ENCODE results near the gene IL17RC.

The IL17RC gene

GRCh38 chr3:9944271-9944670 is 27.4 kb downstream of the IL17RC start:
- H2AFZ ChIP-seq (ENCODE audit: low read length) = no peak overlapping the region
- no peaks in the 10 kb centered on the region for H3F3A ChIP-seq (ENCODE audit: insufficient read depth, low read length)
- H3K9me2 ChIP-seq (ENCODE audit: low read depth, low read length) = no peaks in the 10 kb centered on the region
- no peak overlapping the region for H3K4me2 ChIP-seq (ENCODE audit: low read length)
- no peaks in the 10 kb centered on the region for H3K79me2 ChIP-seq (ENCODE audit: insufficient read depth, low read length)
- H4K20me1 ChIP-seq (ENCODE audit: insufficient read depth, low read length) = no peaks in the 10 kb centered on the region
- H3K4me1 ChIP-seq (ENCODE audit: insufficient read depth, low read length, severe bottlenecking) = peaks cover 4% of the 10 kb centered on the region
- H3K9ac ChIP-seq (ENCODE audit: low read length) = no peak overlapping the region
- TF ChIP-seq CTCF (IDR thresholded peaks at IDR 0.05; ENCODE audit: low read length) (no peak), EZH2 (IDR thresholded peaks at IDR 0.05; ENCODE audit: borderline replicate concordance, low read length) (no peak)
- H3K4me3 ChIP-seq (ENCODE audit: low read depth, low read length, poor library complexity, severe bottlenecking) = no peak overlapping the region
- no peaks in the 10 kb centered on the region for H3K27me3 ChIP-seq (ENCODE audit: insufficient read depth, low read length)
- H3K9me3 ChIP-seq (ENCODE audit: low read length) = no peaks in the 10 kb centered on the region
- no peak overlapping the region for H3K27ac ChIP-seq (ENCODE audit: low read depth, low read length, poor library complexity, severe bottlenecking)
- H3K36me3 ChIP-seq (ENCODE audit: insufficient read depth, low read length) = peaks cover 12% of the 10 kb centered on the region

- Histone ChIP-seq H3K27me3 (ENCODE audit: insufficient read depth, low read length) (no peaks in the 10 kb centered on the region), H3K36me3 (ENCODE audit: insufficient read depth, low read length) (peaks cover 12% of the 10 kb centered on the region), H3K4me1 (ENCODE audit: insufficient read depth, low read length, severe bottlenecking) (peaks cover 4% of the 10 kb centered on the region), H3K79me2 (ENCODE audit: insufficient read depth, low read length) (no peaks in the 10 kb centered on the region), H3K27ac (ENCODE audit: low read depth, low read length, poor library complexity, severe bottlenecking) (no peak overlapping the region), H3F3A (ENCODE audit: insufficient read depth, low read length) (no peaks in the 10 kb centered on the region), H2AFZ (ENCODE audit: low read length) (no peak overlapping the region), H3K9ac (ENCODE audit: low read length) (no peak overlapping the region), H3K9me3 (ENCODE audit: low read length) (no peaks in the 10 kb centered on the region), H4K20me1 (ENCODE audit: insufficient read depth, low read length) (no peaks in the 10 kb centered on the region), H3K9me2 (ENCODE audit: low read depth, low read length) (no peaks in the 10 kb centered on the region), H3K4me2 (ENCODE audit: low read length) (no peak overlapping the region), H3K4me3 (ENCODE audit: low read depth, low read length, poor library complexity, severe bottlenecking) (peak overlapping the region; percentile 66)
- TF ChIP-seq CTCF (IDR thresholded peaks at IDR 0.05; ENCODE audit: low read length) (no peak), EZH2 (IDR thresholded peaks at IDR 0.05; ENCODE audit: borderline replicate concordance, low read length) (no peak)
These were observed 28.5 kb downstream of the IL17RC start for GRCh38 chr3:9945358-9945757.

GRCh38 chr3:9946112-9947024 is 29.5 kb downstream of the IL17RC start:
- H3K9me2 ChIP-seq (ENCODE audit: low read depth, low read length) = no peaks in the 10 kb centered on the region
- H3K9me3 ChIP-seq (ENCODE audit: low read length) = no peaks in the 10 kb centered on the region
- H3K4me3 ChIP-seq (ENCODE audit: low read depth, low read length, poor library complexity, severe bottlenecking) = peak overlapping the region; percentile 66
- peaks cover 4% of the 10 kb centered on the region for H3K4me1 ChIP-seq (ENCODE audit: insufficient read depth, low read length, severe bottlenecking)
- H3K27me3 ChIP-seq (ENCODE audit: insufficient read depth, low read length) = no peaks in the 10 kb centered on the region
- H3K79me2 ChIP-seq (ENCODE audit: insufficient read depth, low read length) = no peaks in the 10 kb centered on the region
- H3F3A ChIP-seq (ENCODE audit: insufficient read depth, low read length) = no peaks in the 10 kb centered on the region
- no peaks in the 10 kb centered on the region for H4K20me1 ChIP-seq (ENCODE audit: insufficient read depth, low read length)
- TF ChIP-seq EZH2 (IDR thresholded peaks at IDR 0.05; ENCODE audit: borderline replicate concordance, low read length) (no peak), CTCF (IDR thresholded peaks at IDR 0.05; ENCODE audit: low read length) (peak; percentile 54)
- H3K27ac ChIP-seq (ENCODE audit: low read depth, low read length, poor library complexity, severe bottlenecking) = no peak overlapping the region
- peak overlapping the region; percentile 69 for H3K9ac ChIP-seq (ENCODE audit: low read length)
- H2AFZ ChIP-seq (ENCODE audit: low read length) = no peak overlapping the region
- peaks cover 6% of the 10 kb centered on the region; the same call in 1 of the 2 replicates for H3K36me3 ChIP-seq (ENCODE audit: insufficient read depth, low read length)
- H3K4me2 ChIP-seq (ENCODE audit: low read length) = peak overlapping the region; percentile 78
